ENCODE measurements around the gene PRSS56.

Gene PRSS56

DNA sequence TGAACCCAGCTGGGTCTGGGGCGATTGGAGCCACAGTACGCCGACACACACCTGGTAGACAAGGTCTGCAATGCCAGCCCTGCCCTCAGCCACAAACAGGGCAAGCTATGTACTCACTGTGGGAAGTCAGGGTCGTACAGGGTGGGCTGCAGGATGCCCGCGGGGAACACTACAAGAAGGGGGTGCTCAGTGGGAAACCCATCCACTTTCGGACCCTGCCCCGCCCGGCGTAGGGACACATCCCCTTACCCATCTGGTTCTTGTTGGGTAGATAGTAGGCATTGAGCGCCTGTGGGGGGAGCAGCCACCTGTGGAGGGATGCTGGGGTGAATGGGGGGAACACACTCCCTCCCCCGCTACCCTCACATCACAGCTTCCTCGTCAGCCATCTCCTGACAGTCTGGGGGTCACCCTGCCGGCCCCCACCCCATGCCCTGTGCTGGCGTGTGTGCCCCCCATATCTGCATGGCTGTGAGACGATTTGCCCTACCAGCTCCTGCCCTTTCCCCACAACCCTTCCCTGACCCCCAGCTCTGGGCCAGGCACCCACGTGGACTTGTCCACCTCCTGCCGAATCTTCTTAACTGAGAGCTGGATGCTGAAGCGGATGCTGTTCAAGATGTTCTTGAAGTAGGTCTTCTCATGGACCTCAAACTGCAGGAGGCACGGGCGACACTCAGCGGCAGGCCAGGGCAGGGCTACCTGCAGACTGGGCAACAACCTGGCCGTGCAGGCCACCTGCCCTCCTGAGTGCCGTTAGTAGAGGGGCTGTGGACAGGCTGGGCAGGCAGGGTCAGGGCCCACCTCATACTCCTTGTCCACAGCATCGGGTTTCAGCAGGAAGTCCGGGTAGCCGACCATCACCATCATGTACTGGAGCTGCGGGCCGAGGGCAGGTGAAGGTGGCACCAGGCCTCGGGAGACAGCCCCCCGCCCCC, 37.6 kb upstream of the PRSS56 start:
- Histone ChIP-seq H3K27ac (no peak overlapping the region), H3K4me3 (ENCODE audit: low read depth, low read length) (no peak overlapping the region), H3K27me3 (replicated peaks) (peaks cover 48% of the 10 kb centered on the region), H3K36me3 (replicated peaks) (no peaks in the 10 kb centered on the region)
- in situ Hi-C loops (cut with HindIII; ENCODE audit: low pct_ligation_motif_present, low sequenced_read_pairs), result no loop called here
- DNase-seq, result no peak
- TF ChIP-seq, protein P1, sequence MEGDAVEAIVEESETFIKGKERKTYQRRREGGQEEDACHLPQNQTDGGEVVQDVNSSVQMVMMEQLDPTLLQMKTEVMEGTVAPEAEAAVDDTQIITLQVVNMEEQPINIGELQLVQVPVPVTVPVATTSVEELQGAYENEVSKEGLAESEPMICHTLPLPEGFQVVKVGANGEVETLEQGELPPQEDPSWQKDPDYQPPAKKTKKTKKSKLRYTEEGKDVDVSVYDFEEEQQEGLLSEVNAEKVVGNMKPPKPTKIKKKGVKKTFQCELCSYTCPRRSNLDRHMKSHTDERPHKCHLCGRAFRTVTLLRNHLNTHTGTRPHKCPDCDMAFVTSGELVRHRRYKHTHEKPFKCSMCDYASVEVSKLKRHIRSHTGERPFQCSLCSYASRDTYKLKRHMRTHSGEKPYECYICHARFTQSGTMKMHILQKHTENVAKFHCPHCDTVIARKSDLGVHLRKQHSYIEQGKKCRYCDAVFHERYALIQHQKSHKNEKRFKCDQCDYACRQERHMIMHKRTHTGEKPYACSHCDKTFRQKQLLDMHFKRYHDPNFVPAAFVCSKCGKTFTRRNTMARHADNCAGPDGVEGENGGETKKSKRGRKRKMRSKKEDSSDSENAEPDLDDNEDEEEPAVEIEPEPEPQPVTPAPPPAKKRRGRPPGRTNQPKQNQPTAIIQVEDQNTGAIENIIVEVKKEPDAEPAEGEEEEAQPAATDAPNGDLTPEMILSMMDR (IDR thresholded peaks at IDR 0.05; ENCODE audit: low read depth, low read length, missing control alignments), result no peak

DNA sequence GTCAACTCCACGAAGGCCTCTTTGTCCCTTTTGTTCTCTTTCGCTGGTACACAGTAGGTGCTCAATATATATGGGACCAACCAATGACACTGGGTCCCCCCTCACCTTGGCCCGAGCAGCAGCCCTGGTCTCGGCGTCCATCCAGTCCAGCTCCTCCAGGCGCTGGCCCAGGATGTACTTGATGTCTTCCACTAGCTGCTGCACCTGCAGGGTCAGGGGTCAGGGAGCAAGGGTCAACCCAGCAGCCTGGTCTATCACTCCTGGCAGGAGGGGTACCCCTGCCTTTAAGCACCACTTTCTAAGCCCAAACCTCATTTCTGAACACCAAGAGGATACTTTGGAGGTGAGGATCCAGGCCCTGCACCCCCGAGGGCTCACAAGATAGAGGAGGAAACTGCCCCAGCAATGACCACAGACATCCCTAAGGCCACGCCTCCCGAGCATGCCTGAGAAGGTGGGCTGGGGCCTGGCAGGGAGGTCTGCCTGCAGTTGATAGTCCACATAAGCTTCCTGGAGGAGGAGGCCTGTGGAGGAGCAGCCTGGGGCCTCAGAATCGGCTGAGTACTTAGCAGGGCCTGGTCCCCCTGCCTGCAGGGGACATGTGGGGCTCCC, 36.8 kb upstream of the PRSS56 start:
- TF ChIP-seq, protein P1 (IDR thresholded peaks at IDR 0.05; ENCODE audit: low read depth, low read length, missing control alignments), result no peak
- in situ Hi-C loops (cut with HindIII; ENCODE audit: low pct_ligation_motif_present, low sequenced_read_pairs), result no loop called here
- no peak overlapping the region for H3K27ac ChIP-seq
- DNase-seq, result no peak
- H3K27me3 ChIP-seq (replicated peaks), result peaks cover 54% of the 10 kb centered on the region
- H3K4me3 ChIP-seq (ENCODE audit: low read depth, low read length), result no peak overlapping the region
- H3K36me3 ChIP-seq (replicated peaks), result no peaks in the 10 kb centered on the region

DNA sequence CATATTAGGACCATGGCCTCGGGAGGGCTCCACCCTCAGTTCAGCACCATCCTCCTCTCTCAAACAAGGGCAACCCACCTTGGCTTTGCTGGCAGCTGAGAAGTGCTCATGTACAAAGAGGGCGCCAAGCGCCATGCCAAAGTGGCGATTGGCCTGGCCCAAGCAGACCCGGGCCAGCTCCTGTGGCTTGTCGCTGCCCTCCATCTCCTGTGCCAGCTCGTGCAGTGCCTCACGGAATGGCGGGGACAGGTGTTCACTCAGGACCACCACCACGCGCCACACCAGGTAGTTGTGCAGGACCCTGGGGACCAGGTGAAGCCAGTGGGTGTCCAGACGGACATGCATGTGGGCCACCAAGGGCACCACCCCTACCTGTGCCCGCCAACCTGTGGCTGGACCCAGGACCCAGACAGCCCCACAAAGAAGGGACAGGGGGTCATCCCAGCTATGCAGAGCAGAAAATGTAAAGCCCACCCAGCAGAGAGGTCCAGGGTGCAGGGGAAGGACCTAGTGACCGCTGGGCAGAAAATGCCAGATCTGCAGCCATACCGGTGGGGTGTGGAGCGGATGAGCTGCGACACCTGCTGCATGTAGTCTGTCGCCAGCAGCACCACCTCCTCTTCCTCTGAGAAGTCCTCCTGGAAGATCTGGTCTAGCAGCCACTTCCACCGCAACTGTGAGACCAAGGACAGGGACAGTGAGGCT, 36.1 kb upstream of the PRSS56 start:
- Histone ChIP-seq H3K27me3 (replicated peaks) (peaks cover 58% of the 10 kb centered on the region), H3K4me3 (ENCODE audit: low read depth, low read length) (no peak overlapping the region), H3K36me3 (replicated peaks) (no peaks in the 10 kb centered on the region), H3K27ac (no peak overlapping the region)
- in situ Hi-C loops (cut with HindIII; ENCODE audit: low pct_ligation_motif_present, low sequenced_read_pairs), result no loop called here
- no peak for DNase-seq
- TF ChIP-seq, protein P1 (IDR thresholded peaks at IDR 0.05; ENCODE audit: low read depth, low read length, missing control alignments), result no peak

GRCh38 chr2:232484628-232485347, 35.4 kb upstream of the PRSS56 start:
- TF ChIP-seq, protein P1 (IDR thresholded peaks at IDR 0.05; ENCODE audit: low read depth, low read length, missing control alignments), result no peak
- H3K27me3 ChIP-seq (replicated peaks), result peaks cover 60% of the 10 kb centered on the region
- H3K36me3 ChIP-seq (replicated peaks), result no peaks in the 10 kb centered on the region
- H3K4me3 ChIP-seq (ENCODE audit: low read depth, low read length), result no peak overlapping the region
- no peak for DNase-seq
- in situ Hi-C loops (cut with HindIII; ENCODE audit: low pct_ligation_motif_present, low sequenced_read_pairs), result no loop called here
- no peak overlapping the region for H3K27ac ChIP-seq

- Histone ChIP-seq H3K27me3 (replicated peaks) (peaks cover 62% of the 10 kb centered on the region), H3K4me3 (ENCODE audit: low read depth, low read length) (no peak overlapping the region), H3K27ac (no peak overlapping the region), H3K36me3 (replicated peaks) (no peaks in the 10 kb centered on the region)
- in situ Hi-C loops (cut with HindIII; ENCODE audit: low pct_ligation_motif_present, low sequenced_read_pairs), result no loop called here
- DNase-seq, result no peak
- TF ChIP-seq, protein P1 (IDR thresholded peaks at IDR 0.05; ENCODE audit: low read depth, low read length, missing control alignments), result no peak
Measured at GRCh38 chr2:232485348-232485756, 34.8 kb upstream of the PRSS56 start.
